ENCODE data around the gene BRI3BP.

DNA sequence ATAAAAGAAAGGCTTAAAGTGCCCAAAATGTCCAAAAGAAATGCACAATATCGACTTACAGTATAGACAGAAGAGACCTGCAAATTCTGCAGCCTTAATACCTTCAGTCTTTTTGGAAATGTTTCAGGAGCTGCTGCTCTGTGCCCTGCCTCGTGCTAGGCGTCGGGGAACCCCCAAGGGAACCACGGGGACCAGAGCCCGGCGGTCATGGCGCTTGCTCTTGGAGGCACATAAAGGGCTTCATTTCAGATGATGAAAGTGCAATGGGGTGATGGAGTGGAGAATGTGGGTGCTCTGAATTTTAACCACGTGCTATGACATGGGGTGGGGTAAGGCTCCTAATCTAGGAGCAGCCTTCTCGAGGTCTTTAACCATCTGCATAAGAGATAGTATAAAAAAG lies 57.0 kb downstream of the BRI3BP start:
- TF ChIP-seq POLR2AphosphoS5 (IDR thresholded peaks at IDR 0.05; ENCODE audit: insufficient read depth in 1 of 2, low read depth in 1 of 2) (no peak), POLR2A (IDR thresholded peaks at IDR 0.05) (no peak)
- TF ChIP-seq, protein P1, sequence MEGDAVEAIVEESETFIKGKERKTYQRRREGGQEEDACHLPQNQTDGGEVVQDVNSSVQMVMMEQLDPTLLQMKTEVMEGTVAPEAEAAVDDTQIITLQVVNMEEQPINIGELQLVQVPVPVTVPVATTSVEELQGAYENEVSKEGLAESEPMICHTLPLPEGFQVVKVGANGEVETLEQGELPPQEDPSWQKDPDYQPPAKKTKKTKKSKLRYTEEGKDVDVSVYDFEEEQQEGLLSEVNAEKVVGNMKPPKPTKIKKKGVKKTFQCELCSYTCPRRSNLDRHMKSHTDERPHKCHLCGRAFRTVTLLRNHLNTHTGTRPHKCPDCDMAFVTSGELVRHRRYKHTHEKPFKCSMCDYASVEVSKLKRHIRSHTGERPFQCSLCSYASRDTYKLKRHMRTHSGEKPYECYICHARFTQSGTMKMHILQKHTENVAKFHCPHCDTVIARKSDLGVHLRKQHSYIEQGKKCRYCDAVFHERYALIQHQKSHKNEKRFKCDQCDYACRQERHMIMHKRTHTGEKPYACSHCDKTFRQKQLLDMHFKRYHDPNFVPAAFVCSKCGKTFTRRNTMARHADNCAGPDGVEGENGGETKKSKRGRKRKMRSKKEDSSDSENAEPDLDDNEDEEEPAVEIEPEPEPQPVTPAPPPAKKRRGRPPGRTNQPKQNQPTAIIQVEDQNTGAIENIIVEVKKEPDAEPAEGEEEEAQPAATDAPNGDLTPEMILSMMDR (IDR thresholded peaks at IDR 0.05): no peak
